Measurements from ENCODE around the gene SH3GL2.

Gene SH3GL2

DNA sequence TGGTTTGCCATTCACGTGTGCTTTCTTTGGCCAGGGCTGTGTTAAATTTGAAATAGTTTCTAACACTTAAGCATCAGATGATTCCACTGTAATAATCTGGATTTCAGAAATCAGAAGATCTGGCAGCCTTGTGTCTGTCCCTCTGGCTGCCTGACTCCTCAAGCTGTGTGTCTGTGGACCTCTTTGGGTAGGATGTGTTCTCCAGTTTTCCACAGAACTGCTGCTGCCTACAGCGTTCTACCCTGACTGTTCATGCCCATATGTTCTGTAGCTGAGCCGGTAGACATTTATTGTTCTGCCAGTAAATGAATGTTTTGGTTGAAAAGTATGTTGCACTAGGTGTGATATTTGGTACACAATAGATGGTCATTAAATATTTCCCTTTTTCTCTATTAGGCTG, 81.3 kb downstream of the SH3GL2 start:
- no peak overlapping the region for H3K27ac Mint-ChIP-seq
- no peaks in the 10 kb centered on the region for H3K27me3 Mint-ChIP-seq
- H3K9me3 Mint-ChIP-seq (ENCODE audit: low read depth) = no peaks in the 10 kb centered on the region
- H3K36me3 Mint-ChIP-seq = no peaks in the 10 kb centered on the region
- no peak overlapping the region for H3K4me3 Mint-ChIP-seq
- no peaks in the 10 kb centered on the region for H3K4me1 Mint-ChIP-seq (ENCODE audit: low read depth)

DNA sequence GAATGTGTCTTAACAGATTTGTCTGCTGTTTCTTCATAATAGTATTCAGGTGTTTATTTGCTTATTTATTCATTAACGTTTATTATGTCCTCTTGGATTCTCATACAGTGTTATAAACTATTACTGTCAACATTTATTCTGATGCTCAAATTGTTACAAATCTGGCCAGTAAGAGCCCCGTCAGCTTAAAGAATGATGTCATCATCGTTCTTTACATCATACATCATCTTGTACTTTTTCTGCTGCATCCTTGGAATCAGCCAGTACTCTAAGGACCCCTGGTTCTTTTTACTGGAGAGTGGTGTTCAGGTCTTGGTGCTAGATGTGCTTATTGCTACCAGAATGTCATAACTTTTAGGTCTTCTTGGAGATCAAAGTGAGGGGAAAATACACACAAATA, 86.6 kb downstream of the SH3GL2 start:
- no peaks in the 10 kb centered on the region for H3K36me3 Mint-ChIP-seq
- no peak overlapping the region for H3K4me3 Mint-ChIP-seq
- H3K27ac Mint-ChIP-seq = no peak overlapping the region
- no peaks in the 10 kb centered on the region for H3K4me1 Mint-ChIP-seq (ENCODE audit: low read depth)
- peaks cover 2% of the 10 kb centered on the region for H3K27me3 Mint-ChIP-seq
- H3K9me3 Mint-ChIP-seq (ENCODE audit: low read depth) = peaks cover 6% of the 10 kb centered on the region

DNA sequence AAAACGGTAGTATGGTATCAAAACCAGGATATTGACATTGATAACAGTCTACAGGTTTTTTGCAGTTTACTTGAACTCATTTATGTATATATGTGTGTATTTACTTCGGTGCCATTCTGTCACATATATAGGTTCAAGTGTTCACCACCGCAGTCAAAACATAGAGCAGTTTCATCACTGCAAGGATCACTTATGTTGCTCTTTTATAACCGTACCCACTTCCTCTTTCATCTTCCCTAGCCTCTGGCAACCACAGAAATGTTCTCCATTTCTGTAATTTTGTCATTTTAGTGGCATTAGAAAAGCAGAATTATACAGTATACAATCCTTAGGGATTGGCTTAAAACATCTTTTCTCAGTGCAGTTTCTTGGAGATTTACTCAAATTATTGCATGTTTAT, 90.3 kb downstream of the SH3GL2 start:
- no peak overlapping the region for H3K27ac Mint-ChIP-seq
- peaks cover 2% of the 10 kb centered on the region for H3K27me3 Mint-ChIP-seq
- no peaks in the 10 kb centered on the region for H3K4me1 Mint-ChIP-seq (ENCODE audit: low read depth)
- peaks cover 6% of the 10 kb centered on the region for H3K9me3 Mint-ChIP-seq (ENCODE audit: low read depth)
- no peaks in the 10 kb centered on the region for H3K36me3 Mint-ChIP-seq
- no peak overlapping the region for H3K4me3 Mint-ChIP-seq

DNA sequence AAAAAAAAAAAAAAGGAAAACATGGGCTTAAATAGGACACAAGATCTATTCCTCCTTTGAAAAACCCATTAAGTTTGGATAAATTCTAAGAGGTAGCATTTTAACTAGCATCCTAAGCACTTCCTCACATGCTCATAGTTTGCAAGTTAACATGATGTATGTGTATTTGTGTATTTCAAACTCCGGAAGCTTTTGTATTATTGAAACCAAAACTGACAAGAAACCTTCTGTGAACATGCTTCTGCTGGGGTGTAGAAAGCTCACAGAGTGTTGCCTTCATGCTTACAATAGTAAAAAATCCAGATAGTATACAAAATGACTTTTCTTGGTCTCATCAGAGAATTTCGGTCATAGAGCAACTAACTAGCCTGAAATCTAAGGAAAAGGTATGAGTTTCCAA, 103.8 kb downstream of the SH3GL2 start:
- no peaks in the 10 kb centered on the region for H3K4me1 Mint-ChIP-seq (ENCODE audit: low read depth)
- H3K9me3 Mint-ChIP-seq (ENCODE audit: low read depth) = no peaks in the 10 kb centered on the region
- no peak overlapping the region for H3K4me3 Mint-ChIP-seq
- H3K27me3 Mint-ChIP-seq = peaks cover 2% of the 10 kb centered on the region
- H3K27ac Mint-ChIP-seq = no peak overlapping the region
- no peaks in the 10 kb centered on the region for H3K36me3 Mint-ChIP-seq

- H3K4me3 Mint-ChIP-seq = no peak overlapping the region
- no peaks in the 10 kb centered on the region for H3K36me3 Mint-ChIP-seq
- H3K9me3 Mint-ChIP-seq (ENCODE audit: low read depth) = peaks cover 12% of the 10 kb centered on the region
- H3K27me3 Mint-ChIP-seq = no peaks in the 10 kb centered on the region
- H3K4me1 Mint-ChIP-seq (ENCODE audit: low read depth) = no peaks in the 10 kb centered on the region
- H3K27ac Mint-ChIP-seq = no peak overlapping the region
Observed at GRCh38 chr9:17688834-17689233, 110.0 kb downstream of the SH3GL2 start.

DNA sequence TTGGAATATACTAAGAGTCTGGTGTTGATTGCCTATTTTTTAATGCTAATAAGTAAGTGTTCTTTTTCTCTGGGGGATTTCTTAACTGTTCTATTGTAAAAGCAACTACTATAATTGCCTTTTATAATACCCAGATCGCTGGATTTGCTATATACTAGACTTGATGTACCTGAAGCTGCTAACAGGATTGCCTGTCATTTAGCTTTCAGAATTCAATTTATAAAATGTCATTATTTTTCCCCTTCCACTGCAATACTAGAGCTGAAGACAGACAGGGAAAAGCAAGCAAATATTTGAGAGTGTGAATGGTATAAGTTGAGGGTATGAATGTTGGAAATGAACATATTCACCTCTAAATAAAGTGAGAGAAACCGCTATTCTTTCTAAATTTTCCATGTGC, 115.5 kb downstream of the SH3GL2 start:
- no peak overlapping the region for H3K27ac Mint-ChIP-seq
- H3K4me3 Mint-ChIP-seq = no peak overlapping the region
- no peaks in the 10 kb centered on the region for H3K4me1 Mint-ChIP-seq (ENCODE audit: low read depth)
- H3K9me3 Mint-ChIP-seq (ENCODE audit: low read depth) = peaks cover 7% of the 10 kb centered on the region
- no peaks in the 10 kb centered on the region for H3K27me3 Mint-ChIP-seq
- H3K36me3 Mint-ChIP-seq = no peaks in the 10 kb centered on the region

GRCh38 chr9:17695482-17695881, 116.6 kb downstream of the SH3GL2 start:
- H3K36me3 Mint-ChIP-seq = no peaks in the 10 kb centered on the region
- no peak overlapping the region for H3K4me3 Mint-ChIP-seq
- no peaks in the 10 kb centered on the region for H3K27me3 Mint-ChIP-seq
- peaks cover 7% of the 10 kb centered on the region for H3K9me3 Mint-ChIP-seq (ENCODE audit: low read depth)
- H3K4me1 Mint-ChIP-seq (ENCODE audit: low read depth) = no peaks in the 10 kb centered on the region
- no peak overlapping the region for H3K27ac Mint-ChIP-seq

- no peak overlapping the region for H3K27ac Mint-ChIP-seq
- H3K4me3 Mint-ChIP-seq = no peak overlapping the region
- no peaks in the 10 kb centered on the region for H3K36me3 Mint-ChIP-seq
- no peaks in the 10 kb centered on the region for H3K4me1 Mint-ChIP-seq (ENCODE audit: low read depth)
- no peaks in the 10 kb centered on the region for H3K9me3 Mint-ChIP-seq (ENCODE audit: low read depth)
- H3K27me3 Mint-ChIP-seq = no peaks in the 10 kb centered on the region
Observed at GRCh38 chr9:17699615-17700330, 120.9 kb downstream of the SH3GL2 start.

DNA sequence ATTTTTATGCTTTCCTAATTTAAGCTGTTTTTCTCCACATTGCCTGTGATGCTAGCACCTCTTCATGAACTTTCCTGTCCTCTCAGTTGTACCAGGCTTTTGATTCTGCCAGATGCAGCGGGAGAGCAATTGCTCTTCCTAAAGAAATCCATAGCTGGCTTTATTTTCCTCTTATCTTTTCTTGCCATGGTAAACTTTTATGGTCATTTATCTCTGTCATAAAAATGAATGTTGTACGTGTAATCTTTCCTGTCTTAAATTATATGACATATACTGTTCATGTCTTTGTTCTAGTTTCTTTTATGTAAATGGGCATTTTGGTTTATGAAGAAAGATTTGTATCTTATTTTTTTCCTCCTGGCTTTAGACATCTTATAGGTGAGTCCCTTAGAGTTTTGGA, 127.5 kb downstream of the SH3GL2 start:
- Mint-ChIP-seq H3K4me1 (ENCODE audit: low read depth) (no peaks in the 10 kb centered on the region), H3K36me3 (no peaks in the 10 kb centered on the region), H3K27me3 (no peaks in the 10 kb centered on the region), H3K9me3 (ENCODE audit: low read depth) (peaks cover 3% of the 10 kb centered on the region), H3K4me3 (no peak overlapping the region), H3K27ac (no peak overlapping the region)

- Mint-ChIP-seq H3K9me3 (ENCODE audit: low read depth) (peaks cover 17% of the 10 kb centered on the region), H3K27me3 (peaks cover 2% of the 10 kb centered on the region), H3K27ac (no peak overlapping the region), H3K4me3 (no peak overlapping the region), H3K36me3 (peaks cover under 1% of the 10 kb centered on the region), H3K4me1 (ENCODE audit: low read depth) (peaks cover 4% of the 10 kb centered on the region)
Observed at GRCh38 chr9:17719053-17719452, 140.2 kb downstream of the SH3GL2 start.

DNA sequence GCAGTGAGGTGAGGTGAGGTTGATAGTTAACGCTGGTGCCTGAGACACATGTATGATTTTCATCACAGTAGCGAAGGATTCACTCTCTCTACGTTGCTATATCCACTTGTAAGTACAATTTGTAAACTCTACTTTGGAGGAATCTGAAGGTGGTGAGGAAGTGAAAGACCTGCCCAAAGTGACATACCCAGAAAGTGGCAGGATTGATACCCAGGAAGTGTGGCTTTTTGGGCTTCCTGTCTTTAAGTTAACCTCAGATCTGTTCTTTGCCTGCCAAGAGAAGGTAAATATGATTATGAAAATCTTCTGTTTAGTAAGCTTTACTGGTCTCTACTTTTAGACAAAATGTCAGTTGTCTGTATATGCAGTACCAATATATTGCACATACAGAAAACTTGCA, 143.1 kb downstream of the SH3GL2 start:
- Mint-ChIP-seq H3K9me3 (ENCODE audit: low read depth) (peaks cover 17% of the 10 kb centered on the region), H3K27me3 (peaks cover 2% of the 10 kb centered on the region), H3K36me3 (peaks cover 3% of the 10 kb centered on the region), H3K4me3 (no peak overlapping the region), H3K27ac (no peak overlapping the region), H3K4me1 (ENCODE audit: low read depth) (peaks cover 4% of the 10 kb centered on the region)

- no peak overlapping the region for H3K4me3 Mint-ChIP-seq
- H3K27ac Mint-ChIP-seq = no peak overlapping the region
- H3K36me3 Mint-ChIP-seq = peaks cover 3% of the 10 kb centered on the region
- peaks cover 4% of the 10 kb centered on the region for H3K4me1 Mint-ChIP-seq (ENCODE audit: low read depth)
- H3K9me3 Mint-ChIP-seq (ENCODE audit: low read depth) = peaks cover 17% of the 10 kb centered on the region
- peaks cover 2% of the 10 kb centered on the region for H3K27me3 Mint-ChIP-seq
Observed at GRCh38 chr9:17723656-17724055, 144.8 kb downstream of the SH3GL2 start.

DNA sequence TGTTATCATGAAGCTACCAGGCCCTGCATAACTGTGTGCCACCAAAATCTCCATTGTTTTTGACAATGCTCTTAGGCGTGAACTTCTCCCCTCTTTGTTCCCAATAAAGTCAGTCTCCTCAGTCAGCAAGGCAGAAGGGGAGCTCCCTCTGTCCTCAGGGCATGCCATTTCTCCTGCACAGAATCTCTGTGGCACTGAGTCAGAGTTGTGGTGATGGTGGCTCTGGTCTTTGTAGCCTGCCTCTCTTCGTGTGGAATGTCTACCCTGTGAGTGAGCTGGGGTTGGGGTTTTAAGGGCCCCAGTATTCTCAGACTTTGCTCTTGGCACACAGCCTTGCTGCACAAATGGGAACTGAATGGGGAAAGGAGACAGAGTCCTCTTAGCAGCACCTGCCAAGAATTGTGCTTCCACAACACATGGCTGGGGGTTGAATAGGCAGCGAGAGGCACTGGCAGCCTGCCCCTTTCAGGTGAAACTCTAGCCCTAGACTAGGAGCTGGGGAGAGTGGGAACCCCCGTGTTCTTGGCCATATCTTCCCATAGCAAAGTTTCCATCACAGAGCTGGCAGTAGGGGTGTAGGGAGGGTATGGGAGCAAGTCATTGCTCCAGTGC, 146.6 kb downstream of the SH3GL2 start:
- Mint-ChIP-seq H3K27ac (no peak overlapping the region), H3K36me3 (peaks cover 3% of the 10 kb centered on the region), H3K9me3 (ENCODE audit: low read depth) (peaks cover 11% of the 10 kb centered on the region), H3K4me3 (no peak overlapping the region), H3K27me3 (no peaks in the 10 kb centered on the region), H3K4me1 (ENCODE audit: low read depth) (peaks cover 4% of the 10 kb centered on the region)

- Mint-ChIP-seq H3K4me1 (ENCODE audit: low read depth) (peaks cover 4% of the 10 kb centered on the region), H3K36me3 (peaks cover 3% of the 10 kb centered on the region), H3K27me3 (no peaks in the 10 kb centered on the region), H3K27ac (no peak overlapping the region), H3K9me3 (ENCODE audit: low read depth) (peaks cover 11% of the 10 kb centered on the region), H3K4me3 (no peak overlapping the region)
Observed at GRCh38 chr9:17726298-17726697, 147.4 kb downstream of the SH3GL2 start.

DNA sequence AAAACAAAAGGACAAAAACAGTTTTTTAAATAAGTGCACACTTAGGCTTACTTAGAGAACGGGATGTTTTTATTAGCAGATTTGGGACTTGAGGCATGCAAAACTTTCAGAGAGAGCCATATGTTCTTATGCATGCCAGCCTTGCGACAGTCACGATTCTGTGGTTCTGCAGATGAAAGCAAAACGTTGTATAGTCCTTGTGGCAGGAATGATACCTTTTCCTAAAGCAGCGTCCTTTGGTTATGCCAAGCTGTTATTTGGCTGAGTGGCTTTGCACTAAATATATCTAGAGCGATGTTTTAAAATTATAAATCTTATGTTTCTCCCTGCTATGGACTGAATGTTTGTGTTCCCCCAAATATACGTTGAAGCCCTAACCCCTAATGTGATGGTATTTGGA, 152.0 kb downstream of the SH3GL2 start:
- Mint-ChIP-seq H3K27me3 (no peaks in the 10 kb centered on the region), H3K27ac (no peak overlapping the region), H3K9me3 (ENCODE audit: low read depth) (peaks cover 6% of the 10 kb centered on the region), H3K36me3 (no peaks in the 10 kb centered on the region), H3K4me3 (no peak overlapping the region), H3K4me1 (ENCODE audit: low read depth) (no peaks in the 10 kb centered on the region)

DNA sequence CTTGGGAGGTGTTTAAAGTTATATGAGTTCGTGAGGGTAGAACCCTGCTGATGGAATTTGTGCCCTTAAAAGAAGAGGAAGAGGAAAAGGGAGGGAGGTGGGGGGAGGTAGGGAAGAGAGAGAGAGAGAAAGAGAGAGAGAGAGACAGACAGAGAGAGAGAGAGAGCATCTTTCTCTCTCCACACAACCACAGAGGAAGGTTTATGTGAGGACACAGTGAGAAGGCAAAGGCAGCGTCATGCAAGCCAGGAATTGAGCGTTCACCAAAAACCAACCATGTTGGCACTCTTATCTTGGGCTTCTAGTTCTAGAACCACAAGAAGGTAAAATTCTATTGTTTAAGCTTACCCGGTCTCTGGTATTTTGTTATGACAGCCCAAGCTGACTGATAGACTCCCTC, 152.4 kb downstream of the SH3GL2 start:
- H3K4me1 Mint-ChIP-seq (ENCODE audit: low read depth) = no peaks in the 10 kb centered on the region
- no peaks in the 10 kb centered on the region for H3K27me3 Mint-ChIP-seq
- no peaks in the 10 kb centered on the region for H3K36me3 Mint-ChIP-seq
- peaks cover 6% of the 10 kb centered on the region for H3K9me3 Mint-ChIP-seq (ENCODE audit: low read depth)
- no peak overlapping the region for H3K27ac Mint-ChIP-seq
- H3K4me3 Mint-ChIP-seq = no peak overlapping the region
